Natural killer cell (primary cell): Measurements from ENCODE around the gene AVP. TPM values are rescaled to one million over a fixed set of nuclear protein-coding genes. Genes with fewer than 3 reads are reported as not detected.

ENCODE experiments used
- ATAC-seq, 3 donors: fragments of 150-1000 bp in 2 of 3; fragments of 200-7000 bp in 1 of 3; cut with Tn5 transposase; 1 replicate in 1 of 3; 2 replicates in 2 of 3; pipeline ENCODE4 v1.10.0; 2021; ENCODE audit warnings: mild to moderate bottlenecking in 2 of 3, moderate library complexity in 2 of 3
- DNase-seq, 2 donors: peaks; one replicate each; pipeline versions ENCODE4 v3.0.0 to v3.0.0-alpha.2; 2013 to 2021; ENCODE audit warnings: mixed read lengths in 1 of 2
- H3K27ac ChIP-seq: one replicate; pipeline ENCODE4 v1.5.1; 2013; ENCODE audit warnings: mild to moderate bottlenecking, low read length
- H3K27me3 ChIP-seq: one replicate; pipeline ENCODE4 v1.6.1; 2013; ENCODE audit warnings: low read length; ENCODE audit not compliant: control insufficient read depth, insufficient read depth
- H3K36me3 ChIP-seq: one replicate; pipeline ENCODE4 v1.6.1; 2013; ENCODE audit warnings: low read length; ENCODE audit not compliant: control insufficient read depth, insufficient read depth
- H3K4me1 ChIP-seq: one replicate; pipeline ENCODE4 v1.6.1; 2013; ENCODE audit warnings: low read length; ENCODE audit not compliant: control insufficient read depth, insufficient read depth
- H3K4me3 ChIP-seq: one replicate; pipeline ENCODE4 v1.5.1; 2013; ENCODE audit warnings: low read length
- H3K9me3 ChIP-seq: one replicate; pipeline ENCODE4 v1.6.1; 2013; ENCODE audit warnings: low read length; ENCODE audit not compliant: control insufficient read depth, insufficient read depth
- H3K27ac Mint-ChIP-seq, 2 donors: one replicate each; pipeline ENCODE4 v1.8.0; 2022; ENCODE audit warnings: mild to moderate bottlenecking in 2 of 2, mixed read lengths in 2 of 2, moderate library complexity in 1 of 2
- H3K27me3 Mint-ChIP-seq, 2 donors: one replicate each; pipeline ENCODE4 v1.8.0; 2022; ENCODE audit warnings: low read depth in 2 of 2, mixed read lengths in 2 of 2
- H3K36me3 Mint-ChIP-seq: one replicate; pipeline ENCODE4 v1.8.0; 2022; ENCODE audit warnings: mixed read lengths
- H3K4me1 Mint-ChIP-seq, 2 donors: one replicate each; pipeline ENCODE4 v1.8.0; 2022; ENCODE audit warnings: mixed read lengths in 2 of 2
- H3K4me3 Mint-ChIP-seq: one replicate; pipeline ENCODE4 v1.8.0; 2022; ENCODE audit warnings: mild to moderate bottlenecking, moderate library complexity, mixed read lengths
- H3K9me3 Mint-ChIP-seq, 2 donors: one replicate each; pipeline ENCODE4 v1.8.0; 2022; ENCODE audit warnings: mixed read lengths in 2 of 2
- WGBS: methylation state at CpG from one replicate; pipeline ENCODE4 v1.1.7; 2013; ENCODE audit warnings: missing lambda C conversion rate; ENCODE audit not compliant: insufficient coverage; 5-methylcytosine and 5-hydroxymethylcytosine counted together
- intact Hi-C: fragments of 100-400 bp; cut with micrococcal nuclease; formaldehyde crosslinking; loops from one replicate; pipeline ENCODE4 v1.14.2; 2022
- total RNA-seq, 4 donors: library from RNA; stranded (reverse); fragments of 120-200 nt in 1 of 4; gene quantifications; one replicate each; pipeline versions ENCODE4 v1.2.3 to v1.2.4, GENCODE V29; 2013 to 2022
- TF ChIP-seq, protein P1 (sequence below): fragments of 200-600 bp; IDR thresholded peaks from one replicate; pipeline ENCODE4 v1.8.0; 2022; ENCODE audit warnings: antibody characterized with exemption

Gene AVP
- total RNA-seq, 3 donors from 2014 or later (not counting 1 experiment from before 2014, with no cell fraction given) = not detected

DNA sequence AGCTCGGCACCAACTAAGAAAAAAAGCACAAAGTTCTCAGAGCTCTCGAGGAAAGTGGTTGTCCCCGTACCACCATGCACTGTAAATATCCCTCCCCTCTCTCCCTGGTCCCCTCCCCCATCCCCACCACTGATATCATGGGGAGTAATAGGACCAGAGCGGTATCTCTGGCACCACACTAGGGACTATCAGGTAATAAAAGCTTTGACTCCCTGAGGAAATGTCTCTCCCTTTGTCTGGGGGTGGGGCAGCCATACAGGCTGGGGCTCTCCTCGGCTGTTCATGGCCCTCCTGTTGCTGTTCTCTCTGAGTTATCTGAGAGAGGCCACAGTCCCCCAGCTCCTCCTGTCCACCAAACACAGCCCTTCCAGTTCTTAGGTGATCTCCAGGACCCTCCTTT is 46.1 kb downstream of the AVP start:
- DNase-seq (no peak), ATAC-seq (no peak)
- H3K27me3 Mint-ChIP-seq = no peaks in the 10 kb centered on the region
- no peaks in the 10 kb centered on the region for H3K4me1 ChIP-seq
- intact Hi-C loops = no loop called here
- TF ChIP-seq, protein P1, sequence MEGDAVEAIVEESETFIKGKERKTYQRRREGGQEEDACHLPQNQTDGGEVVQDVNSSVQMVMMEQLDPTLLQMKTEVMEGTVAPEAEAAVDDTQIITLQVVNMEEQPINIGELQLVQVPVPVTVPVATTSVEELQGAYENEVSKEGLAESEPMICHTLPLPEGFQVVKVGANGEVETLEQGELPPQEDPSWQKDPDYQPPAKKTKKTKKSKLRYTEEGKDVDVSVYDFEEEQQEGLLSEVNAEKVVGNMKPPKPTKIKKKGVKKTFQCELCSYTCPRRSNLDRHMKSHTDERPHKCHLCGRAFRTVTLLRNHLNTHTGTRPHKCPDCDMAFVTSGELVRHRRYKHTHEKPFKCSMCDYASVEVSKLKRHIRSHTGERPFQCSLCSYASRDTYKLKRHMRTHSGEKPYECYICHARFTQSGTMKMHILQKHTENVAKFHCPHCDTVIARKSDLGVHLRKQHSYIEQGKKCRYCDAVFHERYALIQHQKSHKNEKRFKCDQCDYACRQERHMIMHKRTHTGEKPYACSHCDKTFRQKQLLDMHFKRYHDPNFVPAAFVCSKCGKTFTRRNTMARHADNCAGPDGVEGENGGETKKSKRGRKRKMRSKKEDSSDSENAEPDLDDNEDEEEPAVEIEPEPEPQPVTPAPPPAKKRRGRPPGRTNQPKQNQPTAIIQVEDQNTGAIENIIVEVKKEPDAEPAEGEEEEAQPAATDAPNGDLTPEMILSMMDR = no peak
- 94% methylated on average over 5 of the region's 5 CpGs for WGBS
- H3K27ac Mint-ChIP-seq = peak overlapping the region; percentile 78 to 81
- H3K9me3 Mint-ChIP-seq = no peaks in the 10 kb centered on the region
- H3K27me3 ChIP-seq = no peaks in the 10 kb centered on the region
- no peak overlapping the region for H3K4me3 ChIP-seq
- no peaks in the 10 kb centered on the region for H3K9me3 ChIP-seq
- H3K4me3 Mint-ChIP-seq = no peak overlapping the region
- H3K36me3 ChIP-seq = peaks cover 55% of the 10 kb centered on the region
- H3K36me3 Mint-ChIP-seq = peaks cover 12% of the 10 kb centered on the region
- H3K4me1 Mint-ChIP-seq = peaks cover 9% of the 10 kb centered on the region in 2 donors
- no peak overlapping the region for H3K27ac ChIP-seq

- Mint-ChIP-seq H3K4me1 (peaks cover 9% of the 10 kb centered on the region in 2 donors), H3K4me3 (no peak overlapping the region), H3K9me3 (no peaks in the 10 kb centered on the region), H3K36me3 (peaks cover 12% of the 10 kb centered on the region), H3K27me3 (no peaks in the 10 kb centered on the region), H3K27ac (no peak overlapping the region)
- ATAC-seq = no peak
- H3K4me3 ChIP-seq = no peak overlapping the region
- no peaks in the 10 kb centered on the region for H3K4me1 ChIP-seq
- no peak for DNase-seq
- H3K36me3 ChIP-seq = peaks cover 58% of the 10 kb centered on the region
- no peak overlapping the region for H3K27ac ChIP-seq
- intact Hi-C loops = no loop called here
- H3K27me3 ChIP-seq = no peaks in the 10 kb centered on the region
- WGBS = 94% methylated on average over 3 of the region's 3 CpGs
- no peaks in the 10 kb centered on the region for H3K9me3 ChIP-seq
- TF ChIP-seq, protein P1 = no peak
Observed at GRCh38 chr20:3037654-3038053, 46.9 kb downstream of the AVP start.

GRCh38 chr20:3032624-3033023 is 51.9 kb downstream of the AVP start:
- H3K27me3 ChIP-seq = no peaks in the 10 kb centered on the region
- no peaks in the 10 kb centered on the region for H3K27me3 Mint-ChIP-seq
- H3K9me3 ChIP-seq = no peaks in the 10 kb centered on the region
- H3K36me3 ChIP-seq = peaks cover 68% of the 10 kb centered on the region
- DNase-seq (no peak), ATAC-seq (no peak)
- H3K36me3 Mint-ChIP-seq = no peaks in the 10 kb centered on the region
- intact Hi-C loops = no loop called here
- H3K27ac Mint-ChIP-seq = no peak overlapping the region
- H3K4me3 ChIP-seq = no peak overlapping the region
- H3K27ac ChIP-seq = no peak overlapping the region
- TF ChIP-seq, protein P1 = no peak
- 97% methylated on average over 8 of the region's 8 CpGs for WGBS
- H3K9me3 Mint-ChIP-seq = no peaks in the 10 kb centered on the region
- H3K4me3 Mint-ChIP-seq = no peak overlapping the region
- peaks cover 0 to 4% of the 10 kb centered on the region in 2 donors for H3K4me1 Mint-ChIP-seq
- no peaks in the 10 kb centered on the region for H3K4me1 ChIP-seq

Other genes starting within 250 kb of the AVP start
- gene PCED1A, start 244.1 kb downstream of the AVP start, total RNA-seq = 10 to 100 TPM; 70.3 to 76.5 (median 71.1) TPM
- 100 to 1,000 TPM; 108 to 118 (median 109) TPM for gene VPS16, start 244.0 kb downstream of the AVP start, total RNA-seq
- 100 to 1,000 TPM; 125 to 172 (median 141) TPM for gene PTPRA, start 211.2 kb downstream of the AVP start, total RNA-seq
- gene GNRH2, start 41.1 kb downstream of the AVP start, total RNA-seq = 1 to 10 TPM in 1 of 3 donors, under 1 TPM in 2; 0.49 to 1.2 (median 0.68) TPM
- gene MRPS26, start 38.7 kb downstream of the AVP start, total RNA-seq = 10 to 100 TPM; 17.5 to 21.3 (median 19.1) TPM
- gene OXT, start 13.1 kb downstream of the AVP start, total RNA-seq = not detected
- gene FASTKD5, start 75.1 kb upstream of the AVP start, total RNA-seq = 10 to 100 TPM; 35.3 to 40.4 (median 37.1) TPM
- 10 to 100 TPM in 2 of 3 donors, 1 to 10 TPM in 1; 8.8 to 11.1 (median 10.1) TPM for gene UBOX5, start 75.1 kb upstream of the AVP start, total RNA-seq
- 1 to 10 TPM; 3.1 to 4.6 (median 3.3) TPM for gene LZTS3, start 88.8 kb upstream of the AVP start, total RNA-seq
- gene DDRGK1, start 120.0 kb upstream of the AVP start, total RNA-seq = 10 to 100 TPM; 47.8 to 52.6 (median 52.4) TPM
- gene ITPA, start 124.8 kb upstream of the AVP start, total RNA-seq = 10 to 100 TPM; 49.6 to 53.2 (median 50.2) TPM
- gene SLC4A11, start 154.5 kb upstream of the AVP start, total RNA-seq = under 1 TPM; 0.31 to 0.68 (median 0.32) TPM